ENCODE measurements around the gene CKAP5. TPM values are rescaled to one million over a fixed set of nuclear protein-coding genes. Genes with fewer than 3 reads are reported as not detected.

CKAP5 gene
- total RNA-seq, 4 donors from 2014 or later, result 18.2 to 36.9 (median 29.7) TPM

DNA sequence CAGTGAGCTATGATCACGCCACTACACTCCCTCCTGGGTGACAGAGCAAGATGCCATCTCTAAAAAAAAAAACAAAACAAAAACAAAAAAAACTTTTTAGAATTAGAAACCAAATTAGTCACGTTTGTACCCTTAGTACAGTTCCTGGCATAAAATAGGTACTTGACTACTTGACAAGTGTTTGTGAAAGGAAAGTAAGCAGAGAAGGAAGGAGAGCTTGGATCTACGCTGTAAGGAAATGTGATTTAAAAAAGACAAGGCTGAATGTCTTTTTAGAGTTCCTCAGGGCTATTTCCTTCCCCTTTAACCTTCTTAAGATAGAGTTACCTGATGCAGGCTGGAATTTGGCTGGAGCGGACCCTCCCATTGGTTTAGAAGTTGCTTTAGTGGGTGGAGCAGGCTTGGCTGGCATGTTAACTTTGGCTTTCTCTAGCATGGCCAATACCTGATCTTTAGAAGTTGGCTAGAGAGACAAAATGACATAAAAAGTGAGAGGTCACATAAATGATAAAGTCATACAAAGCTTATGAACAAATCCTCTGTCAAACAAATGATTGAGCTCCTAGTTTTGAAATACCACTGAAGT, 76.4 kb downstream of the CKAP5 start:
- Histone ChIP-seq H3K9me3 (no peaks in the 10 kb centered on the region), H3K27ac (no peak overlapping the region), H3K36me3 (peaks cover 3 to 99% (median 18%) of the 10 kb centered on the region in 3 donors), H3K4me3 (no peak overlapping the region), H3K4me1 (no peaks in the 10 kb centered on the region), H3K27me3 (no peaks in the 10 kb centered on the region)
- TF ChIP-seq POLR2A (IDR thresholded peaks at IDR 0.05), result no peak
- no peak for TF ChIP-seq CTCF (IDR thresholded peaks at IDR 0.05)
- 86 to 91% methylated on average over 4 of the region's 4 CpGs for WGBS, 2 donors
- intact Hi-C loops (cut with DNase I), result no loop called here
- DNase-seq, result no peak

- no peak overlapping the region for H3K4me3 ChIP-seq
- 93 to 98% methylated on average over 2 of the region's 2 CpGs for WGBS, 2 donors
- H3K4me1 ChIP-seq, result no peaks in the 10 kb centered on the region
- H3K36me3 ChIP-seq, result peaks cover 0 to 100% (median 18%) of the 10 kb centered on the region in 3 donors
- TF ChIP-seq CTCF (IDR thresholded peaks at IDR 0.05) (no peak), POLR2A (IDR thresholded peaks at IDR 0.05) (no peak)
- no peak overlapping the region for H3K27ac ChIP-seq
- no peaks in the 10 kb centered on the region for H3K27me3 ChIP-seq
- DNase-seq, result no peak
- H3K9me3 ChIP-seq, result no peaks in the 10 kb centered on the region
- intact Hi-C loops (cut with DNase I), result no loop called here
Measured at GRCh38 chr11:46766656-46767055, 79.4 kb downstream of the CKAP5 start.

GRCh38 chr11:46762248-46762647, 83.8 kb downstream of the CKAP5 start:
- Histone ChIP-seq H3K27me3 (no peaks in the 10 kb centered on the region), H3K4me3 (no peak overlapping the region), H3K36me3 (peaks cover 8 to 100% (median 26%) of the 10 kb centered on the region in 3 donors), H3K27ac (no peak overlapping the region), H3K9me3 (no peaks in the 10 kb centered on the region), H3K4me1 (no peaks in the 10 kb centered on the region)
- no peak for TF ChIP-seq POLR2A (IDR thresholded peaks at IDR 0.05)
- TF ChIP-seq CTCF (IDR thresholded peaks at IDR 0.05), result no peak
- no peak for DNase-seq
- intact Hi-C loops (cut with DNase I), result no loop called here

- DNase-seq, result no peak
- Histone ChIP-seq H3K9me3 (no peaks in the 10 kb centered on the region), H3K36me3 (peaks cover 8 to 100% (median 23%) of the 10 kb centered on the region in 3 donors), H3K27ac (no peak overlapping the region), H3K4me3 (no peak overlapping the region), H3K4me1 (no peaks in the 10 kb centered on the region), H3K27me3 (no peaks in the 10 kb centered on the region)
- TF ChIP-seq CTCF (IDR thresholded peaks at IDR 0.05) (no peak), POLR2A (IDR thresholded peaks at IDR 0.05) (no peak)
- intact Hi-C loops (cut with DNase I), result no loop called here
- 92 to 95% methylated on average over 4 of the region's 4 CpGs for WGBS, 2 donors
Measured at GRCh38 chr11:46761807-46762206, 84.3 kb downstream of the CKAP5 start.

GRCh38 chr11:46760429-46761128, 85.5 kb downstream of the CKAP5 start:
- DNase-seq, result no peak
- no peaks in the 10 kb centered on the region for H3K4me1 ChIP-seq
- 97 to 99% methylated on average over 6 of the region's 6 CpGs for WGBS, 2 donors
- H3K9me3 ChIP-seq, result no peaks in the 10 kb centered on the region
- H3K27ac ChIP-seq, result no peak overlapping the region
- H3K27me3 ChIP-seq, result no peaks in the 10 kb centered on the region
- peaks cover 8 to 100% (median 23%) of the 10 kb centered on the region in 3 donors for H3K36me3 ChIP-seq
- TF ChIP-seq POLR2A (IDR thresholded peaks at IDR 0.05), result no peak
- TF ChIP-seq CTCF (IDR thresholded peaks at IDR 0.05), result no peak
- no peak overlapping the region for H3K4me3 ChIP-seq
- intact Hi-C loops (cut with DNase I), result no loop called here
